ENCODE data around the gene DDHD1. TPM values are rescaled to one million over a fixed set of nuclear protein-coding genes. Genes with fewer than 3 reads are reported as not detected.

Gene DDHD1
- total RNA-seq, 1 donor from 2014 or later, result 14.5 TPM

DNA sequence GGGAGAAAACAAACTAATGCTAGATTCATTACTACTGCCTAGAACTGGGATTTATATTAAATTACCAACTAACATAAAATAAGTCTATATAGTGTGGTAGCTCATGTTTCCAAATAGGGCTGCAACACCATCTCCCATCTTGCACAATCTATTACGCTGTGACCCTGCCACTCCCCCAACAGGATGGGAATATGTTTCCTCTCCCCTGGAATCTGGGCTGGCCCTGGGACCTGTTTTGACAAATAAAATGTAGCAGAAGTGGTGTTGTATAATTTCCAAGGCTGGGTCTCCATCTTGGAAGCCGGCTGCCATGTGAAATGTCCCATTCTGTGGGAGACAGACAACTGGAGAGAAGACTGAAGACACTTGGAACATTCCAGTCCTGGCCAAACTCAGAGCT is 156.6 kb downstream of the DDHD1 start:
- FAIRE-seq, result no peak

DNA sequence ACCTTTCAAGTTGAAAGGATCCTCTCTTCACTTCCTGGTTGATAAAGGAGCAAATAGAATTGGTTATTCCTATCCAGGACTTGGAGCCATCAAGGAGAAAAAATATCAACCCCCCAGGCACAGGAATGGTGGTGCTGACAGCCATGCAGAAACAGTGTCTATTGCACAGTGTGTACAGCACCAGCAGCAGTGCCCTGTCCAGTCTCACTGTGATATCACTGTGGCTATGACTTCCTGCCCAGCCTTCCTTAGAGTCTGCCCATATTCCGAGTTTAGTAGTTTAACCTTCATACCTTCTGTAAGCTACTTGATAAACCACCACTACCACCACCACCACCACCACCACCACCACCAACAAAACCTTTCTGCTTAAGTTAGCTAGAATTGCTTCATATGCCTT is 157.1 kb downstream of the DDHD1 start:
- no peak overlapping the region for H3K4me3 Mint-ChIP-seq (ENCODE audit: unreplicated experiment)
- H3K27me3 Mint-ChIP-seq (ENCODE audit: low read depth, unreplicated experiment), result no peaks in the 10 kb centered on the region
- no peaks in the 10 kb centered on the region for H3K27me3 ChIP-seq (ENCODE audit: insufficient read depth, low read length)
- no peaks in the 10 kb centered on the region for H4K20me1 ChIP-seq (ENCODE audit: insufficient read depth, low read length)
- TF ChIP-seq, protein P1, sequence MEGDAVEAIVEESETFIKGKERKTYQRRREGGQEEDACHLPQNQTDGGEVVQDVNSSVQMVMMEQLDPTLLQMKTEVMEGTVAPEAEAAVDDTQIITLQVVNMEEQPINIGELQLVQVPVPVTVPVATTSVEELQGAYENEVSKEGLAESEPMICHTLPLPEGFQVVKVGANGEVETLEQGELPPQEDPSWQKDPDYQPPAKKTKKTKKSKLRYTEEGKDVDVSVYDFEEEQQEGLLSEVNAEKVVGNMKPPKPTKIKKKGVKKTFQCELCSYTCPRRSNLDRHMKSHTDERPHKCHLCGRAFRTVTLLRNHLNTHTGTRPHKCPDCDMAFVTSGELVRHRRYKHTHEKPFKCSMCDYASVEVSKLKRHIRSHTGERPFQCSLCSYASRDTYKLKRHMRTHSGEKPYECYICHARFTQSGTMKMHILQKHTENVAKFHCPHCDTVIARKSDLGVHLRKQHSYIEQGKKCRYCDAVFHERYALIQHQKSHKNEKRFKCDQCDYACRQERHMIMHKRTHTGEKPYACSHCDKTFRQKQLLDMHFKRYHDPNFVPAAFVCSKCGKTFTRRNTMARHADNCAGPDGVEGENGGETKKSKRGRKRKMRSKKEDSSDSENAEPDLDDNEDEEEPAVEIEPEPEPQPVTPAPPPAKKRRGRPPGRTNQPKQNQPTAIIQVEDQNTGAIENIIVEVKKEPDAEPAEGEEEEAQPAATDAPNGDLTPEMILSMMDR (IDR thresholded peaks at IDR 0.05; ENCODE audit: insufficient read depth, low read depth, low read length), result no peak
- no peak for TF ChIP-seq EZH2 (IDR thresholded peaks at IDR 0.05; ENCODE audit: insufficient read depth, low read length)
- H3K27ac Mint-ChIP-seq (ENCODE audit: unreplicated experiment), result no peak overlapping the region
- H3K36me3 ChIP-seq (ENCODE audit: insufficient read depth, low read length), result no peaks in the 10 kb centered on the region
- FAIRE-seq (no peak), DNase-seq (ENCODE audit: low read depth) (no peak)
- no peak overlapping the region for H3K4me2 ChIP-seq (ENCODE audit: low read length)
- H3K36me3 Mint-ChIP-seq (ENCODE audit: low read depth, unreplicated experiment), result no peaks in the 10 kb centered on the region
- H2AFZ ChIP-seq (ENCODE audit: low read depth, low read length), result no peak overlapping the region
- H3K4me1 Mint-ChIP-seq (ENCODE audit: low read depth, unreplicated experiment), result peaks cover 3% of the 10 kb centered on the region
- H3K4me3 ChIP-seq (ENCODE audit: insufficient read depth, low read depth, low read length), result no peak overlapping the region
- H3K79me2 ChIP-seq (ENCODE audit: insufficient read depth, low read length), result no peaks in the 10 kb centered on the region
- no peak overlapping the region for H3K27ac ChIP-seq (ENCODE audit: low read depth, low read length)
- no peak overlapping the region for H3K9ac ChIP-seq (ENCODE audit: low read length)
- peaks cover 2% of the 10 kb centered on the region for H3K9me3 ChIP-seq (ENCODE audit: insufficient read depth, low read depth, low read length)
- no peaks in the 10 kb centered on the region for H3K9me3 Mint-ChIP-seq (ENCODE audit: unreplicated experiment)
- peaks cover 5% of the 10 kb centered on the region for H3K4me1 ChIP-seq (ENCODE audit: insufficient read depth, low read length)

More for the DNA sequence above, 156.6 kb downstream of the DDHD1 start:
- Histone ChIP-seq H3K36me3 (ENCODE audit: insufficient read depth, low read length) (no peaks in the 10 kb centered on the region), H3K4me1 (ENCODE audit: insufficient read depth, low read length) (peaks cover 5% of the 10 kb centered on the region), H2AFZ (ENCODE audit: low read depth, low read length) (no peak overlapping the region), H3K79me2 (ENCODE audit: insufficient read depth, low read length) (no peaks in the 10 kb centered on the region), H3K4me2 (ENCODE audit: low read length) (no peak overlapping the region), H4K20me1 (ENCODE audit: insufficient read depth, low read length) (no peaks in the 10 kb centered on the region), H3K4me3 (ENCODE audit: insufficient read depth, low read depth, low read length) (no peak overlapping the region), H3K9me3 (ENCODE audit: insufficient read depth, low read depth, low read length) (peaks cover 2% of the 10 kb centered on the region), H3K27me3 (ENCODE audit: insufficient read depth, low read length) (no peaks in the 10 kb centered on the region), H3K9ac (ENCODE audit: low read length) (no peak overlapping the region), H3K27ac (ENCODE audit: low read depth, low read length) (no peak overlapping the region)
- Mint-ChIP-seq H3K27me3 (ENCODE audit: low read depth, unreplicated experiment) (no peaks in the 10 kb centered on the region), H3K4me3 (ENCODE audit: unreplicated experiment) (no peak overlapping the region), H3K27ac (ENCODE audit: unreplicated experiment) (no peak overlapping the region), H3K4me1 (ENCODE audit: low read depth, unreplicated experiment) (peaks cover 3% of the 10 kb centered on the region), H3K36me3 (ENCODE audit: low read depth, unreplicated experiment) (no peaks in the 10 kb centered on the region), H3K9me3 (ENCODE audit: unreplicated experiment) (no peaks in the 10 kb centered on the region)
- no peak for TF ChIP-seq EZH2 (IDR thresholded peaks at IDR 0.05; ENCODE audit: insufficient read depth, low read length)
- TF ChIP-seq, protein P1 (IDR thresholded peaks at IDR 0.05; ENCODE audit: insufficient read depth, low read depth, low read length), result no peak
- no peak for DNase-seq (ENCODE audit: low read depth)

DNA sequence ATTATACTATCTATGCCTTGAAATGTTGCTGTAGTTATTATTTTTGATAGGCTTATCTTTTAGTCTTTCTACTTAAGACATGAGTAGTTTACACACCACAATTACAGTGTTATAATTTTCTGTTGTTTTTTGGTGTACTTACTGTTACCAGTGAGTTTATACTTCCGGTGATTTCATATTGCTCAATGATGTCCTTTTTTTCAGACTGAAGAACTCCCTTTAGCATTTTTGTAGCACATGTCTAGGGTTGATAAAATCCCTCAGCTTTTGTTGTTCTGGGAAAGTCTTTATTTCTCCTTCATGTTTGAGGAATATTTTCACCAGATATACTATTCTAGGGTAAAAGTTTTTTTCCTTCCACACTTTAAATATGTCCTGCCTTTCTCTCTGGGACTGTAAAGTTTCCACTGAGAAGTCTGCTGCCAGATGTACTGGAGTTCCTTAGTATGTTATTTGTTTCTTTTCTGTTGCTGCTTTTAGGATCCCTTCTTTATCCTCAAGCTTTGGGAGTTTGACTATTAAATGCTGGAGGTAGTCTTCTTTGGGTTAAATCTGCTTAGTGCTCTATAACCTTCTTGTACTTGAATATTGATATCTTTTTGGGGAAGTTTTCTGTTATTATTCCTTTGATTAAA is 160.8 kb downstream of the DDHD1 start:
- Mint-ChIP-seq H3K36me3 (ENCODE audit: low read depth, unreplicated experiment) (no peaks in the 10 kb centered on the region), H3K27ac (ENCODE audit: unreplicated experiment) (no peak overlapping the region)
- TF ChIP-seq EZH2 (IDR thresholded peaks at IDR 0.05; ENCODE audit: insufficient read depth, low read length), result no peak
- TF ChIP-seq, protein P1 (IDR thresholded peaks at IDR 0.05; ENCODE audit: insufficient read depth, low read depth, low read length), result no peak

More for the DNA sequence above, 160.8 kb downstream of the DDHD1 start:
- FAIRE-seq (no peak), DNase-seq (ENCODE audit: low read depth) (no peak)
- H3K9me3 Mint-ChIP-seq (ENCODE audit: unreplicated experiment), result no peaks in the 10 kb centered on the region
- Histone ChIP-seq H3K36me3 (ENCODE audit: insufficient read depth, low read length) (no peaks in the 10 kb centered on the region), H2AFZ (ENCODE audit: low read depth, low read length) (no peak overlapping the region), H3K4me1 (ENCODE audit: insufficient read depth, low read length) (peaks cover 2% of the 10 kb centered on the region), H3K4me3 (ENCODE audit: insufficient read depth, low read depth, low read length) (no peak overlapping the region), H4K20me1 (ENCODE audit: insufficient read depth, low read length) (no peaks in the 10 kb centered on the region), H3K27me3 (ENCODE audit: insufficient read depth, low read length) (no peaks in the 10 kb centered on the region), H3K9me3 (ENCODE audit: insufficient read depth, low read depth, low read length) (peaks cover 2% of the 10 kb centered on the region), H3K9ac (ENCODE audit: low read length) (no peak overlapping the region), H3K79me2 (ENCODE audit: insufficient read depth, low read length) (no peaks in the 10 kb centered on the region), H3K27ac (ENCODE audit: low read depth, low read length) (no peak overlapping the region), H3K4me2 (ENCODE audit: low read length) (no peak overlapping the region)
- H3K4me1 Mint-ChIP-seq (ENCODE audit: low read depth, unreplicated experiment), result peaks cover 3% of the 10 kb centered on the region
- H3K27me3 Mint-ChIP-seq (ENCODE audit: low read depth, unreplicated experiment), result no peaks in the 10 kb centered on the region
- no peak overlapping the region for H3K4me3 Mint-ChIP-seq (ENCODE audit: unreplicated experiment)

All from astrocyte (in vitro differentiated cells and primary cell).